ENCODE data around the gene ATF2. TPM values are rescaled to one million over a fixed set of nuclear protein-coding genes. Genes with fewer than 3 reads are reported as not detected.

Gene ATF2
- total RNA-seq, 1 experiment from 2014 or later, result 39.9 TPM

- DNase-seq (ENCODE audit: low spot score) (no peak), ATAC-seq (no peak)
- H3K27ac Mint-ChIP-seq, result no peak overlapping the region
These were observed 27.0 kb upstream of the ATF2 start for GRCh38 chr2:175195012-175195411.

More at GRCh38 chr2:175195012-175195411, 27.0 kb upstream of the ATF2 start:
- H3K4me3 Mint-ChIP-seq, result no peak overlapping the region
- H3K27me3 Mint-ChIP-seq (ENCODE audit: low read depth), result peaks cover 11% of the 10 kb centered on the region; the same call in 1 of the 2 replicates
- ChIA-PET CTCF (no interaction called here), POLR2A (no interaction called here)
- no peaks in the 10 kb centered on the region for H3K4me1 Mint-ChIP-seq
- H3K9me3 Mint-ChIP-seq, result peaks cover 27% of the 10 kb centered on the region
- no peak for TF ChIP-seq ATF3 (CRISPR knock-in tag; conservative IDR thresholded peaks at IDR 0.05)
- TF ChIP-seq PREB (CRISPR knock-in tag; IDR thresholded peaks at IDR 0.05; ENCODE audit: borderline replicate concordance), result no peak
- no peak for TF ChIP-seq ZNF219 (CRISPR knock-in tag; IDR thresholded peaks at IDR 0.05; ENCODE audit: borderline replicate concordance)
- TF ChIP-seq CDX4 (CRISPR knock-in tag; IDR thresholded peaks at IDR 0.05; ENCODE audit: borderline replicate concordance), result no peak
- TF ChIP-seq GABPB1 (CRISPR knock-in tag; IDR thresholded peaks at IDR 0.05), result no peak
- no peak for TF ChIP-seq E2F1 (CRISPR knock-in tag; IDR thresholded peaks at IDR 0.05)
- TF ChIP-seq SOX15 (CRISPR knock-in tag; IDR thresholded peaks at IDR 0.05), result no peak
- no peak for TF ChIP-seq AR (CRISPR knock-in tag; IDR thresholded peaks at IDR 0.05)
- TF ChIP-seq PRRX2 (CRISPR knock-in tag; IDR thresholded peaks at IDR 0.05), result no peak
- no peak for TF ChIP-seq ZNF425 (CRISPR knock-in tag; conservative IDR thresholded peaks at IDR 0.05)
- no peak for TF ChIP-seq SMAD4 (CRISPR knock-in tag; IDR thresholded peaks at IDR 0.05)
- no peak for TF ChIP-seq FOXP1 (CRISPR knock-in tag; IDR thresholded peaks at IDR 0.05; ENCODE audit: borderline replicate concordance)
- no peak for TF ChIP-seq TEAD4 (CRISPR knock-in tag; IDR thresholded peaks at IDR 0.05)
- no peak for TF ChIP-seq ZNF121 (CRISPR knock-in tag; IDR thresholded peaks at IDR 0.05)
- H3K36me3 Mint-ChIP-seq, result peaks cover 2% of the 10 kb centered on the region; the same call in 1 of the 2 replicates

Data from WTC11 (cell line).